ENCODE measurements around the gene TRAPPC6A.

The TRAPPC6A gene

GRCh38 chr19:45147835-45148676, 30.0 kb downstream of the TRAPPC6A start:
- no peak for DNase-seq (ENCODE audit: low spot score)

- DNase-seq (ENCODE audit: low spot score) = no peak
These were observed 31.3 kb downstream of the TRAPPC6A start for GRCh38 chr19:45146741-45147205.

- DNase-seq (ENCODE audit: low spot score) = no peak
These were observed 31.8 kb downstream of the TRAPPC6A start for GRCh38 chr19:45146251-45146650.

- DNase-seq (ENCODE audit: low spot score) = no peak
These were observed 32.5 kb downstream of the TRAPPC6A start for GRCh38 chr19:45145270-45146189.

- DNase-seq (ENCODE audit: low spot score) = no peak
These were observed 33.4 kb downstream of the TRAPPC6A start for GRCh38 chr19:45144431-45145269.

- DNase-seq (ENCODE audit: low spot score) = no peak
These were observed 35.3 kb downstream of the TRAPPC6A start for GRCh38 chr19:45142726-45143110.

- no peak for DNase-seq (ENCODE audit: low spot score)
These were observed 35.9 kb downstream of the TRAPPC6A start for GRCh38 chr19:45142016-45142725.

- no peak for DNase-seq (ENCODE audit: low spot score)
These were observed 36.7 kb downstream of the TRAPPC6A start for GRCh38 chr19:45141203-45141900.

GRCh38 chr19:45140533-45140932, 37.5 kb downstream of the TRAPPC6A start:
- DNase-seq (ENCODE audit: low spot score) = no peak

- DNase-seq (ENCODE audit: low spot score) = no peak
These were observed 37.9 kb downstream of the TRAPPC6A start for GRCh38 chr19:45140144-45140503.

GRCh38 chr19:45139286-45140143, 38.5 kb downstream of the TRAPPC6A start:
- no peak for DNase-seq (ENCODE audit: low spot score)

GRCh38 chr19:45138303-45138751, 39.7 kb downstream of the TRAPPC6A start:
- no peak for DNase-seq (ENCODE audit: low spot score)

GRCh38 chr19:45137179-45137761, 40.8 kb downstream of the TRAPPC6A start:
- no peak for DNase-seq (ENCODE audit: low spot score)

GRCh38 chr19:45136507-45137178, 41.4 kb downstream of the TRAPPC6A start:
- DNase-seq (ENCODE audit: low spot score) = no peak

GRCh38 chr19:45135176-45135885, 42.7 kb downstream of the TRAPPC6A start:
- DNase-seq (ENCODE audit: low spot score) = no peak

GRCh38 chr19:45133661-45134060, 44.4 kb downstream of the TRAPPC6A start:
- DNase-seq (ENCODE audit: low spot score) = no peak

- DNase-seq (ENCODE audit: low spot score) = no peak
These were observed 47.0 kb downstream of the TRAPPC6A start for GRCh38 chr19:45130888-45131615.
